Vagina (tissue), 2 donors: ENCODE results near the gene TIAM2.

Experiments
- CTCF ChIP-seq, 3 experiments: fragments of 450-650 bp in 2 of 3; fragments of 200-600 bp in 1 of 3; sonication (generic) in 1 of 3; IDR thresholded peaks; one replicate each; pipeline ENCODE4 v1.5.1; 2017 to 2019; ENCODE audit warnings: antibody characterized with exemption in 3 of 3, mild to moderate bottlenecking in 2 of 3, moderate library complexity in 2 of 3
- POLR2A ChIP-seq, 2 donors: fragments of 450-650 bp; IDR thresholded peaks; one replicate each; pipeline ENCODE4 v1.6.1; 2017; ENCODE audit warnings: antibody characterized with exemption in 2 of 2, mild to moderate bottlenecking in 2 of 2, moderate library complexity in 2 of 2
- POLR2AphosphoS5 ChIP-seq, 2 donors: sonication (generic); formaldehyde crosslinking; IDR thresholded peaks; one replicate each; pipeline ENCODE4 v1.9.0; 2017; ENCODE audit warnings: antibody characterized with exemption in 2 of 2, mild to moderate bottlenecking in 2 of 2, low read depth in 1 of 2; ENCODE audit not compliant: insufficient read depth in 1 of 2

GRCh38 chr6:155091756-155092155, 96.6 kb downstream of the TIAM2 start:
- TF ChIP-seq CTCF (IDR thresholded peaks at IDR 0.05) (no peak), POLR2AphosphoS5 (IDR thresholded peaks at IDR 0.05; ENCODE audit: insufficient read depth in 1 of 2, low read depth in 1 of 2) (no peak), POLR2A (IDR thresholded peaks at IDR 0.05) (no peak)
